ENCODE results near the gene CORO2B.

CORO2B gene

DNA sequence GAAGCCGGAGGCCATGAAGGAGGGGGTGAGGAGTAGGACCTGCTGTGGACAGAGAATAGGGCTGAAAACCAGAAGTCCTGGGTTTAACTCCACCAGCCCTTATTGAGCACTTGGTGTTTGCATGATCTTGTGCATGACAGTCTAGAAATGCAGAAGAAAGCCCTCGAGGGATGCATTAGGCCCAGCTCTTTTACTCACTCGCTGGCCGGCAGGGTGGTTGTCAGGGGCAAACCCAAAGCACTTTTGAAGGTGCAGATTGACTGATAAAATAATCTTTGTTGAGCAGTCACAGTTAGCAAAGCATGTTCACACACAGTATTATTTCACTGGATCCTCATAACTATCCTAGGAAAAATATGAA lies 55.3 kb downstream of the CORO2B start:
- Histone ChIP-seq H3K27me3 (ENCODE audit: control insufficient read depth, insufficient read depth, low read length) (no peaks in the 10 kb centered on the region), H3K4me1 (ENCODE audit: control insufficient read depth, insufficient read depth, low read length) (no peaks in the 10 kb centered on the region), H3K36me3 (ENCODE audit: control insufficient read depth, insufficient read depth, low read length) (no peaks in the 10 kb centered on the region), H3K27ac (ENCODE audit: low read depth, low read length) (no peak overlapping the region), H3K9ac (ENCODE audit: low read length) (no peak overlapping the region), H3K4me3 (ENCODE audit: low read length) (no peak overlapping the region)

DNA sequence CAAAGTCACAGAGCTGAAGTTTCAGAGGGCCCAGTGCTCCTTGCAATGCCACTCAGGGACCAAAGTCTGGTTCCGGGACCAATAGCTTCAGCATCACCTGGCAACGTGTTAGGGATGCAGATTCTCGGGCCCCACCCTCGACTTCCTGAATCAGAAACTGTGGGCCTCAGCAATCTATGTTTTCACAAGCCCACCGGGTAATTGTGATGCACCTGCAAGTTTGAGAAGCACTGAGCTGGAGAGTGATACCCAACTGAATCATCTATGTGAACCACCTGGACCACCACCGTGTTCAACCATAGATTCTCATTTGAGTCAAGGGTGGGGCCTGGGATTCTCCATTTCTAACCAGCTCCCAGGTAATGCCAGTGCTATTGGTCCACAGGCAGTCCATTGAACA lies 55.7 kb downstream of the CORO2B start:
- Histone ChIP-seq H3K4me3 (ENCODE audit: low read length) (no peak overlapping the region), H3K4me1 (ENCODE audit: control insufficient read depth, insufficient read depth, low read length) (no peaks in the 10 kb centered on the region), H3K36me3 (ENCODE audit: control insufficient read depth, insufficient read depth, low read length) (no peaks in the 10 kb centered on the region), H3K27ac (ENCODE audit: low read depth, low read length) (no peak overlapping the region), H3K9ac (ENCODE audit: low read length) (no peak overlapping the region), H3K27me3 (ENCODE audit: control insufficient read depth, insufficient read depth, low read length) (no peaks in the 10 kb centered on the region)

DNA sequence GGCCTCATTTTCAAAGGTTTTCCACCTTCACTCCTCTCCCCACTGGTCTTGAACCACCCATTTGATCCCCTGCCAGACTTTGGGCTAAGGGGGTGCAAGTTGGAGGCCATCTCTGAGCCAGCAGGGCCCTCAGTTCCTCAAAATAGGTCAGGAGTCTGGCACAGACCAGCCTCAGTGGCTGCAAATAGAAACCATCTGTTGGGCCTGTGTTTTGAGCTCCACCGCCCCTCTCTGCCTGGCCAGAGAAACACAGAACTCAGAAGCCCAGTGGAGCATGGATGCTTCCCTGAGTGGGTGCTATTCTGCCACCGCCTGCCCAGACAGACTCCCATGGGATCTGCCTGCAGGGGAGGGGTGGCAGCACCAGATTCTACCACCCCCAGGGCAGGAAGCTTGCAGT lies 56.3 kb downstream of the CORO2B start:
- H3K9ac ChIP-seq (ENCODE audit: low read length), result no peak overlapping the region
- H3K27ac ChIP-seq (ENCODE audit: low read depth, low read length), result no peak overlapping the region
- no peak overlapping the region for H3K4me3 ChIP-seq (ENCODE audit: low read length)
- no peaks in the 10 kb centered on the region for H3K4me1 ChIP-seq (ENCODE audit: control insufficient read depth, insufficient read depth, low read length)
- no peaks in the 10 kb centered on the region for H3K27me3 ChIP-seq (ENCODE audit: control insufficient read depth, insufficient read depth, low read length)
- no peaks in the 10 kb centered on the region for H3K36me3 ChIP-seq (ENCODE audit: control insufficient read depth, insufficient read depth, low read length)

DNA sequence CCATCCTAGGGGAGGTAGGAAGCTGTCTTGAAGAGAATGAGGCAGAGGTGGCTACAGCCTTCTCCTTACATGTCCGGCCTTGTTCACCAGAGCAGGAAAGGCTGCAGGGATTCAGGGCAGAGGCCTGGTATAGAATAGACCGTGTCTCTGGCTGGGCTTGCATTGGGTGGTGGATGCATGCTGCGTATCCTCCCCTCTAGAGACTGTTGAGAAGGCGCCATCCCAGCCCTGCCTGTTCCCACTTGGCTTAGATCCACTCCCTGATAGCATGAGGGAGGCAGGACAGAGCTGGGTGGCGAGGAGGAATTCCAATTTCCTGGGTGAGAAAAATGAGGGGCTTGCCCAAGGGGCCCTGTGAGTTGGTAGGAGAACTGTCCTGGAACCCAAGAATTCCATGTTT lies 57.5 kb downstream of the CORO2B start:
- Histone ChIP-seq H3K4me3 (ENCODE audit: low read length) (no peak overlapping the region), H3K4me1 (ENCODE audit: control insufficient read depth, insufficient read depth, low read length) (no peaks in the 10 kb centered on the region), H3K9ac (ENCODE audit: low read length) (no peak overlapping the region), H3K27me3 (ENCODE audit: control insufficient read depth, insufficient read depth, low read length) (no peaks in the 10 kb centered on the region), H3K27ac (ENCODE audit: low read depth, low read length) (no peak overlapping the region), H3K36me3 (ENCODE audit: control insufficient read depth, insufficient read depth, low read length) (no peaks in the 10 kb centered on the region)

GRCh38 chr15:68637767-68638404 lies 59.1 kb downstream of the CORO2B start:
- H3K36me3 ChIP-seq (ENCODE audit: control insufficient read depth, insufficient read depth, low read length), result no peaks in the 10 kb centered on the region
- H3K27ac ChIP-seq (ENCODE audit: low read depth, low read length), result no peak overlapping the region
- no peaks in the 10 kb centered on the region for H3K4me1 ChIP-seq (ENCODE audit: control insufficient read depth, insufficient read depth, low read length)
- no peaks in the 10 kb centered on the region for H3K27me3 ChIP-seq (ENCODE audit: control insufficient read depth, insufficient read depth, low read length)
- no peak overlapping the region for H3K9ac ChIP-seq (ENCODE audit: low read length)
- H3K4me3 ChIP-seq (ENCODE audit: low read length), result no peak overlapping the region

- H3K27ac ChIP-seq (ENCODE audit: low read depth, low read length), result peak overlapping the region; percentile 7
- no peak overlapping the region for H3K9ac ChIP-seq (ENCODE audit: low read length)
- H3K4me3 ChIP-seq (ENCODE audit: low read length), result no peak overlapping the region
- no peaks in the 10 kb centered on the region for H3K36me3 ChIP-seq (ENCODE audit: control insufficient read depth, insufficient read depth, low read length)
- no peaks in the 10 kb centered on the region for H3K4me1 ChIP-seq (ENCODE audit: control insufficient read depth, insufficient read depth, low read length)
- no peaks in the 10 kb centered on the region for H3K27me3 ChIP-seq (ENCODE audit: control insufficient read depth, insufficient read depth, low read length)
Measured at GRCh38 chr15:68638953-68639515, 60.2 kb downstream of the CORO2B start.

DNA sequence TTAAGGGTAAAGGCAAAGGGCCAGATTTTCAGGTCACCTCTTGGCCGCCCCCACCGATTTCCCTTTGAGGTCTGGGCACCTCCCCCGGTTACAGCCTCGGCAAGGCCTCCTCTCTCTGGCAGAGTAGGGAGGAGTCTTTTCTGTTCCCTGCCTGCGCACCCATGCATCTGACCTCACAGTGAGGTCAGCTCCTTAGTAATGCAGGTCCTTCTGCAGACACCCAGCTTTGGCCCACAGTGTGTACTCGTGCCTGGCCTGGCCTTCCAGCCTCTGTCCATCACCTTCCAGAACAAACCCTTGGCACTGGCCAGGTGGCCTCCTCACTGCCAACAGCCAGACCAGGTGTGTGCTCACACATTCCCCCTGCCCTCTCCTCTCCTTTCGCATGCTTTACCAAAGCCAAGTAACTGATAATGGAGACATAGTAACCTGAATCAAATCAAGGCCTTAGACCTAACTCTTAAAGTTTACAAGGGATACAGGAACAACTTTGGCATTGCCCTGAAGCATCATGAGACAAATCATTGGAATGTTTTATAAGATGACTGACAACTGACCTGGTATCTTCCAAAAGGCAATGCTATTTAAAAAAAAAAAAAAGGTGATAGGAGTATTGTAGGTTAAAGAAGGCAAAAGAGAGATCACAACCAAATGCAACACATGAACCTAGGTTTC lies 61.3 kb downstream of the CORO2B start:
- Histone ChIP-seq H3K27ac (ENCODE audit: low read depth, low read length) (no peak overlapping the region), H3K36me3 (ENCODE audit: control insufficient read depth, insufficient read depth, low read length) (no peaks in the 10 kb centered on the region), H3K4me1 (ENCODE audit: control insufficient read depth, insufficient read depth, low read length) (no peaks in the 10 kb centered on the region), H3K27me3 (ENCODE audit: control insufficient read depth, insufficient read depth, low read length) (no peaks in the 10 kb centered on the region), H3K9ac (ENCODE audit: low read length) (no peak overlapping the region), H3K4me3 (ENCODE audit: low read length) (no peak overlapping the region)

DNA sequence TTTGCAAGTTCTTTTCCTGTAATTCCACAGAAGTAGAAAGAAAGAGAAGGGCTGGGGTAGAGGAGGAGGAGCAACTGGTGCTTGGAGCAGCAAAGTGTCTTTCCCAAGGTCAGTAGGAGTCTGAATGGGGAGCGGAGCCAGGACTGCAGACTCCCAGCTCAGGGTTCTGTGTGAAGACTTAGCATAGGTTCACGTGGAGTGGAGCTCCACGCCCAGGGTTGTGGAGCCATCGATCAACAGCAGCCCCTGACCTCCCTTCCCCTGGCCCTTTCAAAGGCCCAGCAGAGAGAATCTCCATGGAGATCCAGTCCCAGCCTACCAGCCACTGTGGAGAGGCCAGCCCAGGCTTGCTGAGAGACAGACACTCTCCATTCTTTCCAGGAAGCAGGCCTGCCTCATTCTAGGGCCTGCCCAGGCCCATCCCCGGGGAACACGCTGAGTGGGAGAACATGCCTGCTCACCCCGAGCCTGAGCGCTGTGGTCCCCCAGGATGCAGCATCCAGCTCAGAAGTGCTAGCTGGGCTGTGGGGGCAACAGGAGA lies 62.1 kb downstream of the CORO2B start:
- Histone ChIP-seq H3K27ac (ENCODE audit: low read depth, low read length) (no peak overlapping the region), H3K9ac (ENCODE audit: low read length) (no peak overlapping the region), H3K27me3 (ENCODE audit: control insufficient read depth, insufficient read depth, low read length) (no peaks in the 10 kb centered on the region), H3K4me1 (ENCODE audit: control insufficient read depth, insufficient read depth, low read length) (no peaks in the 10 kb centered on the region), H3K36me3 (ENCODE audit: control insufficient read depth, insufficient read depth, low read length) (no peaks in the 10 kb centered on the region), H3K4me3 (ENCODE audit: low read length) (no peak overlapping the region)

DNA sequence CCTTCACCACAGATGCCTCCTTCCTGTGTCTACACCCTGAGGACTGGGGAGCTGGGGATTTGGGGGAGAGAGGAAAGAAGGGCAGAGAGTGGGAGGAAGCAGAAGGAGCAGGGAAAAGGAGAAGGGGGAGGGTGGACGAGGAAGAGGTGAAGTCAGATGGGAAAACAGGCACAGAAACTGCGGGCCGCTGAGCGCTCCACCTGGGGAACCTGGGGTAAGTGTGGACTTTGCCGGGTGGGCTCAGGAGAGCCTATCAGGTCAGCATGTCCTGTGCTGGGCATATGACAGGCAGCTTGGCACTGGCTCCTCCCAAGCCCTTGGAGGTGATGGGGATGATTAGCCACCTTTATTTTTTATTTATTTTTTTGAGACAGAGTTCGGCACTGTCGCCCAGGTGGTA lies 62.6 kb downstream of the CORO2B start:
- H3K9ac ChIP-seq (ENCODE audit: low read length), result no peak overlapping the region

DNA sequence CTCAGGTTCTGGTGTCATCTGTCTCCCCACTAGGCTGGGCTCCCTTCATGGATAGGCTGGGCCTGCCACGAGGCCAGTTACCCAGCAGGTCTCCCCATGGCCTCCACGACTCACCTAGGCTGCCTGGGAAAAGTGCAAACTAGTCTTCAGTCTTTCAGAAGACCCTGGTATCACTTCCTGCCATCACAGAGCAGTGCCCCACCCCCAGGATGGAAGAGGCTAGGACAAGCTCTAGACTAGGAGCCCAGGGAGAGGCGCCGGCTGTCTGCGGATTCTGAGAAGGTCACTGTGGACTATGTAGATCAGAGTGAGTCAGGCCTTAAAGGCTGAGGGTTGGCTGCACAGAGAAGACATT lies 63.7 kb downstream of the CORO2B start:
- H3K9ac ChIP-seq (ENCODE audit: low read length), result no peak overlapping the region
- no peak overlapping the region for H3K27ac ChIP-seq (ENCODE audit: low read depth, low read length)
- H3K27me3 ChIP-seq (ENCODE audit: control insufficient read depth, insufficient read depth, low read length), result no peaks in the 10 kb centered on the region
- no peaks in the 10 kb centered on the region for H3K4me1 ChIP-seq (ENCODE audit: control insufficient read depth, insufficient read depth, low read length)
- no peak overlapping the region for H3K4me3 ChIP-seq (ENCODE audit: low read length)
- H3K36me3 ChIP-seq (ENCODE audit: control insufficient read depth, insufficient read depth, low read length), result no peaks in the 10 kb centered on the region

More for the DNA sequence above, 62.6 kb downstream of the CORO2B start:
- Histone ChIP-seq H3K36me3 (ENCODE audit: control insufficient read depth, insufficient read depth, low read length) (no peaks in the 10 kb centered on the region), H3K4me1 (ENCODE audit: control insufficient read depth, insufficient read depth, low read length) (no peaks in the 10 kb centered on the region), H3K4me3 (ENCODE audit: low read length) (no peak overlapping the region), H3K27ac (ENCODE audit: low read depth, low read length) (no peak overlapping the region), H3K27me3 (ENCODE audit: control insufficient read depth, insufficient read depth, low read length) (no peaks in the 10 kb centered on the region)

DNA sequence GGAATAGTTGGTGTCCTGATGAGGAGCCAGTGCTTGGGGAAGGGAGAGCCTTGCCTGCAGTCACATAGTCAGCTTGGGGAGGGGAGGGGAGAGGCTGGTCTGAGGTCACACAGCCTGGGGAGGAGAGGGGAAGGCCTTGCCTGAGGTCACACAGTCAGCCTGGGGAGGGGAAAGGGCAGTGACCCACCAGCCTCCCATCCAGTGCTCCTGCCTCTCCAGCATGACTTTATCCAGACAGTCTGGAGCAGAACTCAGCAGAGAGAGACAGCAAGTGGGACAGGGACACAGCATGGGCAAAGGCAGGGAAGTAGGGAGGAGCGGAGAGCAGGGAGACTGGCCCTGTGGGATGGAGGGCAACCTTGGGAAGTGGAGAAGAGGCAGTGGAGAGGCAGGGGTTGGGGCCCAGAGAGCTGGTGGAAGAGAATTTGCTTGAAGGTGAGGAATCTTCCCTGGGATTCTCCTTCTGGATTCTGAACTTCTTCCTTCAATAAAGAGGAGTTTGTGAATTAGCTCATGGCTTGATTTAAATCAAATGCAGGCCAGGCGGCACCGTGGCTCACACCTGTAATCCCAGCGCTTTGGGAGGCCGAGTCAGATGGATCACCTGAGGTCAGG lies 64.5 kb downstream of the CORO2B start:
- Histone ChIP-seq H3K27me3 (ENCODE audit: control insufficient read depth, insufficient read depth, low read length) (no peaks in the 10 kb centered on the region), H3K4me1 (ENCODE audit: control insufficient read depth, insufficient read depth, low read length) (no peaks in the 10 kb centered on the region), H3K36me3 (ENCODE audit: control insufficient read depth, insufficient read depth, low read length) (no peaks in the 10 kb centered on the region), H3K4me3 (ENCODE audit: low read length) (no peak overlapping the region), H3K9ac (ENCODE audit: low read length) (no peak overlapping the region), H3K27ac (ENCODE audit: low read depth, low read length) (no peak overlapping the region)

DNA sequence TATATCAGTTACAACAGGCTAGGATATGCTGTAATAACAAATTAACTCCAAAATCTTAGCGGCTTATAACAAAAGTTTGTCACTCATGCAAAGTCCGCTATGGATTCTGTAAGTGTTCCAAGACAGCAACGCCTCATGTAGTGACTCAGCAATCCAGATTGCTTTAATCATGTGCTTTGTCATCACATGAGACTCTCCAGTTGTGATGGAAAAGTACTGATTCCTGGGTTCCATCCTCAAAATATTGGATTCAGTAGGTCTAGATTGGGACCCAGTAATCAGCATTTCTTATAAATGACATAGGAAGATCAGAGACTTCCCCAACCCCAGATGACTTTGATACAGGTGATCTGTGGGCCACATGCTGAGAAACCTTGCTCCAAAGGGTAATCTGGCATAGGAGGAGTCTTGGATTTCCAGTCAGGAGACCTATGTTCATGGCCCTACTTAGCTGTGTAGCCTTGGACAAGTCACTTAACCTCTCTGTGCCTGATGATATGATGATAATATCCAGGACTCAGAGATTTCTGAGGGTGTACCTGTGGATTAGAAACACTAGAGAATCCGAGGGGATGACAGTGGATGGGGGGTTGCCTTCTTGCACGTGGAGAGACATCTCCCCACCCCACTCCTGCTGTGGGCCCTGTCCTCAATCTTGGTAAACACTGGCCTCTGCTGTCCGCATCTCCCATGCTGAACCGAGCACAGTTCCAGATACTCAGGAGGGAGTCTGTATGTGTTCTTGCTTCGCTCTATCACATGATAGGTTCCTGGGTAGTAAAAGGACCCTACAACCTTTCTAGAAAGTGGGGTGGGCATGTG lies 65.5 kb downstream of the CORO2B start:
- Histone ChIP-seq H3K9ac (ENCODE audit: low read length) (no peak overlapping the region), H3K4me1 (ENCODE audit: control insufficient read depth, insufficient read depth, low read length) (no peaks in the 10 kb centered on the region), H3K27ac (ENCODE audit: low read depth, low read length) (no peak overlapping the region), H3K4me3 (ENCODE audit: low read length) (no peak overlapping the region), H3K27me3 (ENCODE audit: control insufficient read depth, insufficient read depth, low read length) (no peaks in the 10 kb centered on the region), H3K36me3 (ENCODE audit: control insufficient read depth, insufficient read depth, low read length) (no peaks in the 10 kb centered on the region)
